WI38 (cell line): ENCODE results near the gene FAM228B.
A peak's percentile ranks its signal among the peaks of the same experiment; 100 is the strongest.

Experiments
- H3K4me3 ChIP-seq: 2 replicates; pipeline ENCODE4 v1.5.1; 2011; ENCODE audit warnings: low read depth, mild to moderate bottlenecking, control low read depth, low read length
- CTCF ChIP-seq: IDR thresholded peaks from 2 replicates; pipeline ENCODE4 v1.5.1; 2012; ENCODE audit warnings: low read depth, mild to moderate bottlenecking, control low read depth, low read length

The FAM228B gene

GRCh38 chr2:24123195-24123921 is at the start of gene FAM228B, which contains the start of gene PFN4:
Gene FAM228B (plus strand): TSS chr2:24123469. CDS start chr2:24124362, 893 bp downstream.
Gene PFN4 (minus strand): TSS chr2:24123334. CDS start chr2:24122535, 799 bp downstream.
- peak within 1 kb of the TSS; percentile 75 for H3K4me3 ChIP-seq
- TF ChIP-seq CTCF, result no peak

DNA sequence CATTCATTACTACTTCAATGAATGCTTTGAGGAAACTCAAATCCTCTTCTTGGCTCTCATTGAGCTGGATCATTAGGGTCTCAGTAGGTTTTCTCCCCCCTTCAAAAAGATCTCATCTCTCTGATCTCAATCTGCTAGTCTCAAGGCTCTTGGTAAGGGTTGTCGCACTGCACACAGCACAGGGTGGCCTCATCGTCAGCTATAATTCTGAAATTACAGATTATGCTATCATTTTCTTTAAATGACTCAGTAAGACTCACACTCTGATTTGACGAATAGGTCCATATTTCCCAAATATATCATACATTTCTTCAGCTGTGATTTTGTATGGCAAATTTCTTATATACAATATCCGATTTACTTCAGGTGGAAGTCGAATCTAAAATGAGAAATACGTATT is 49.5 kb upstream of the FAM228B start:
- H3K4me3 ChIP-seq, result no peak overlapping the region
- no peak for TF ChIP-seq CTCF

- no peak for TF ChIP-seq CTCF
- peak overlapping the region; percentile 94 for H3K4me3 ChIP-seq
Observed at GRCh38 chr2:24075259-24075658, 48.0 kb upstream of the FAM228B start.

DNA sequence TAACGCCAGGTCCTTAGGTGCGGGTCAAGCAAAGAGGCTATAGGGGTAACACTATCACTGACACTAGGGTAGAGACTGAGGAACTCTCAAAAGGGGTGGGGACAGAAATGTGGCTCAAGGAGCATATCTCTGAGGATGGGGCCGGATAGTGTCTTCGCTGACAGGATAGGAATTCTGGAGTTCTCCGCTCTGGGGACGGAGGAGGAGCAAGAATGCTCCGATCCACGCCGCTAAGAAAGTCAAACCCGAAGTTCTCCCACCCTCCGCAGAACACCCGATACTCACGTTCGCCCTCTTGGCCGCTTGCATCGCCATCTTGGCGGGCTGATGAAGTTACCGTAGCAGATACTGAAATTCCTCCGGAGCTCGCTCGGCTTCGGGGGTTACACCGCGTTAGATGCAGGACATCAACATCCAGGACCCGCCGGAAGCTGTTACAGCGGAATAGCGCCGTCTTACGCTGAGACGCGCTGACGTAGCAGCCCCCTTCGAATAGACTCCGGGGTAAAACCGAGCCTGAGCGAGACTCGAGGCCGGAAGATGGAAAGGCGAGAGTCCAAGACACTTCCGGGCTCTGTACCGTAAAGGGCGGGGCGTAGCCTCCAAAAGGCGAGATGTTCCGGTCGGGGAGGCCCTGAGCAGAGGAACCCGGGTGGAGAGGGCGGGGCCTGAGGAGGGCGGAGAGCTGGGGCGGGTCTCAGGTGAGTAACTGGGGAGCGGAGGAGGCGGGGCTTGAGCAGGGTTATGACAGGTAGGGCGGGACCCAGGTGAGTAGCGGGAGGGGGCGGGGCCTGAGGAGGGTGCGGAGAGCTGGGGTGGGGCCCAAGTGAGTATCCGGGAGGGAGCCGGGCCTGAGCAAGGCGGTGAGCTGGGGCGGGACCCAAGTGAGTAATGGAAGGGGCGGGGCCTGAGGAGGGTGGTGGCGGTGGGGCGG is 47.1 kb upstream of the FAM228B start, which contains the start of gene SF3B6:
TSS of gene SF3B6 (minus strand) at position 412 of the 934 bp plus-strand sequence. CDS start at position 315, 97 bp downstream.
- H3K4me3 ChIP-seq, result peak within 1 kb of the TSS; percentile 94
- TF ChIP-seq CTCF, result no peak

DNA sequence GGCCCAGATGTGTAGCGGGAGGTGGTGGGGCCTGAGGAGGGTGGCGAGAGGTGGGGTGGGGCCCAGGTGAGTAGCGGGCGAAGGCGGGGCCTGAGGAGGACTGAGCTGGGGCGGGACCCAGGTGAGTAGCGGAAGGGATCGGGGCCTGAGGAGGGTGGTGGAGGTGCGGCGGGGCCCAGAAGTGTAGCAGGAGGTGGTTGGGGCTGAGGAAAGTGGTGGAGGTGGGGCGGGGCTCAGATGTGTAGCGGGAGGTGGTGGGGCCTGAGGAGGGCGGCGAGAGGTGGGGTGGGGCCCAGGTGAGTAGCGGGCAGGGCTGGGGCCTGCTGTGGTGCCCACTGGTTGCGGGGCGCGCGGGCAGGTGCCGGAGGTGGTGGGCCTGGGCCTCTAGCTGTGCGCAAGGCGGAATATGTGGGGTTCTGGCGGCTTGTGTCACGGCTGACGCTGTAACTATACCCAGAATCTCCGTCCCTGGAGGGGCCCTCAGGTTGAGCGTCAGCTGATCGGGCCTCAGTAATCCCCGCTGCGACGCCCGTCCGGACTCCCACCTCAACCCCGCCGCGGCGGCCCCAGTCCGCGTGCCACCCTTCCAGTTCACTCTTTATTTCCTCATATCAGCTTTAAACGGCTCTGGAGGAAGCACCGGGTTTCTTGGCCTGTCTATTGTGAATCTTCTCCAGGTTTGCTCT is 46.3 kb upstream of the FAM228B start:
- no peak for TF ChIP-seq CTCF
- peak overlapping the region; percentile 94 for H3K4me3 ChIP-seq

GRCh38 chr2:24077535-24077877 is 45.8 kb upstream of the FAM228B start:
- no peak for TF ChIP-seq CTCF
- H3K4me3 ChIP-seq, result peak overlapping the region; percentile 94
